ENCODE measurements around the gene HPX.

HPX gene

GRCh38 chr11:6410695-6411430 is 29.9 kb downstream of the HPX start:
- Histone ChIP-seq H3K27ac (no peak overlapping the region), H3K4me1 (ENCODE audit: low read depth, poor library complexity, severe bottlenecking) (no peaks in the 10 kb centered on the region), H3K4me2 (no peak overlapping the region), H3K4me3 (IDR thresholded peaks at IDR 0.05; ENCODE audit: insufficient read depth, low read depth, low read length) (no peak overlapping the region), H4K20me1 (ENCODE audit: insufficient read depth) (no peaks in the 10 kb centered on the region), H3K27me3 (ENCODE audit: insufficient read depth, low read depth) (no peaks in the 10 kb centered on the region), H3K79me2 (ENCODE audit: insufficient read depth, low read depth) (no peaks in the 10 kb centered on the region), H3K36me3 (ENCODE audit: insufficient read depth) (no peaks in the 10 kb centered on the region), H2AFZ (ENCODE audit: low read depth) (no peak overlapping the region), H3K9ac (no peak overlapping the region)
- TF ChIP-seq, protein P1, sequence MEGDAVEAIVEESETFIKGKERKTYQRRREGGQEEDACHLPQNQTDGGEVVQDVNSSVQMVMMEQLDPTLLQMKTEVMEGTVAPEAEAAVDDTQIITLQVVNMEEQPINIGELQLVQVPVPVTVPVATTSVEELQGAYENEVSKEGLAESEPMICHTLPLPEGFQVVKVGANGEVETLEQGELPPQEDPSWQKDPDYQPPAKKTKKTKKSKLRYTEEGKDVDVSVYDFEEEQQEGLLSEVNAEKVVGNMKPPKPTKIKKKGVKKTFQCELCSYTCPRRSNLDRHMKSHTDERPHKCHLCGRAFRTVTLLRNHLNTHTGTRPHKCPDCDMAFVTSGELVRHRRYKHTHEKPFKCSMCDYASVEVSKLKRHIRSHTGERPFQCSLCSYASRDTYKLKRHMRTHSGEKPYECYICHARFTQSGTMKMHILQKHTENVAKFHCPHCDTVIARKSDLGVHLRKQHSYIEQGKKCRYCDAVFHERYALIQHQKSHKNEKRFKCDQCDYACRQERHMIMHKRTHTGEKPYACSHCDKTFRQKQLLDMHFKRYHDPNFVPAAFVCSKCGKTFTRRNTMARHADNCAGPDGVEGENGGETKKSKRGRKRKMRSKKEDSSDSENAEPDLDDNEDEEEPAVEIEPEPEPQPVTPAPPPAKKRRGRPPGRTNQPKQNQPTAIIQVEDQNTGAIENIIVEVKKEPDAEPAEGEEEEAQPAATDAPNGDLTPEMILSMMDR (conservative IDR thresholded peaks at IDR 0.05; ENCODE audit: low read depth, low read length) = no peak

GRCh38 chr11:6406370-6406769 is 34.4 kb downstream of the HPX start:
- H3K79me2 ChIP-seq (ENCODE audit: insufficient read depth, low read depth) = no peaks in the 10 kb centered on the region
- H3K4me2 ChIP-seq = no peak overlapping the region
- no peak overlapping the region for H3K4me3 ChIP-seq (IDR thresholded peaks at IDR 0.05; ENCODE audit: insufficient read depth, low read depth, low read length)
- H3K4me1 ChIP-seq (ENCODE audit: low read depth, poor library complexity, severe bottlenecking) = peaks cover 18% of the 10 kb centered on the region
- no peak overlapping the region for H3K27ac ChIP-seq
- no peaks in the 10 kb centered on the region for H3K27me3 ChIP-seq (ENCODE audit: insufficient read depth, low read depth)
- no peak overlapping the region for H2AFZ ChIP-seq (ENCODE audit: low read depth)
- H3K9ac ChIP-seq = no peak overlapping the region
- H4K20me1 ChIP-seq (ENCODE audit: insufficient read depth) = no peaks in the 10 kb centered on the region
- no peaks in the 10 kb centered on the region for H3K36me3 ChIP-seq (ENCODE audit: insufficient read depth)
- TF ChIP-seq, protein P1 (conservative IDR thresholded peaks at IDR 0.05; ENCODE audit: low read depth, low read length) = no peak

DNA sequence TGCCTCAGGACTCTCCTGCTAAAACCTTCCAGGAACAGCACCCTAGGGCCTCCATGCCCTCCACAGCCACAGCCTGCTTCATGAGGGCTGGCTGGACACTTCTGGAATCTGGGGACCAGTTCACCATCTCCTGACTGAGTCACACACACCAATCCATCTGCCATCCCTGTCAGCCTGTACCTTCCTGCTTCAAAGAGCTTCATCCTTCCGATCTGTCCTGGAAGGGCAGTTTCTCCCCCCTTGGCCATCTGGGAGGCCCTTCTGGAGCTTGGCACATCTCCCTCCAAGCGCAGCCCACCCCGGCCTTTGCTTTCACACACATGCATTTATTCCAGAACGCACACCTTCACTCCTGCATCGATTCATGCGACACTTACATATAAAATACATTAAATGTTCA is 34.9 kb downstream of the HPX start:
- no peaks in the 10 kb centered on the region for H3K36me3 ChIP-seq (ENCODE audit: insufficient read depth)
- no peak overlapping the region for H3K9ac ChIP-seq
- no peaks in the 10 kb centered on the region for H3K79me2 ChIP-seq (ENCODE audit: insufficient read depth, low read depth)
- TF ChIP-seq, protein P1 (conservative IDR thresholded peaks at IDR 0.05; ENCODE audit: low read depth, low read length) = no peak
- H2AFZ ChIP-seq (ENCODE audit: low read depth) = no peak overlapping the region
- H3K27me3 ChIP-seq (ENCODE audit: insufficient read depth, low read depth) = no peaks in the 10 kb centered on the region
- no peaks in the 10 kb centered on the region for H4K20me1 ChIP-seq (ENCODE audit: insufficient read depth)
- H3K4me3 ChIP-seq (IDR thresholded peaks at IDR 0.05; ENCODE audit: insufficient read depth, low read depth, low read length) = no peak overlapping the region
- H3K4me1 ChIP-seq (ENCODE audit: low read depth, poor library complexity, severe bottlenecking) = peaks cover 18% of the 10 kb centered on the region
- no peak overlapping the region for H3K4me2 ChIP-seq
- no peak overlapping the region for H3K27ac ChIP-seq

- Histone ChIP-seq H2AFZ (ENCODE audit: low read depth) (no peak overlapping the region), H3K4me3 (IDR thresholded peaks at IDR 0.05; ENCODE audit: insufficient read depth, low read depth, low read length) (no peak overlapping the region), H3K36me3 (ENCODE audit: insufficient read depth) (no peaks in the 10 kb centered on the region), H3K4me2 (no peak overlapping the region), H3K27ac (no peak overlapping the region), H3K4me1 (ENCODE audit: low read depth, poor library complexity, severe bottlenecking) (peaks cover 18% of the 10 kb centered on the region), H3K79me2 (ENCODE audit: insufficient read depth, low read depth) (no peaks in the 10 kb centered on the region), H3K9ac (no peak overlapping the region), H3K27me3 (ENCODE audit: insufficient read depth, low read depth) (no peaks in the 10 kb centered on the region), H4K20me1 (ENCODE audit: insufficient read depth) (no peaks in the 10 kb centered on the region)
- TF ChIP-seq, protein P1 (conservative IDR thresholded peaks at IDR 0.05; ENCODE audit: low read depth, low read length) = no peak
Measured at GRCh38 chr11:6405052-6405667, 35.6 kb downstream of the HPX start.
